Measurements from ENCODE around the gene SYT14.
"Not testable (repeated sequence)": the region's sequence is repeated elsewhere in the genome, so short reads cannot be mapped to it uniquely, and the experiment has no call there.

SYT14 gene

GRCh38 chr1:209912306-209912705, 25.7 kb upstream of the SYT14 start:
- H3K9ac ChIP-seq = no peak overlapping the region
- H3K4me1 ChIP-seq (ENCODE audit: low read depth, poor library complexity, severe bottlenecking) = no peaks in the 10 kb centered on the region
- no peak overlapping the region for H3K27ac ChIP-seq
- H4K20me1 ChIP-seq (ENCODE audit: insufficient read depth) = no peaks in the 10 kb centered on the region
- H3K4me2 ChIP-seq = no peak overlapping the region
- TF ChIP-seq, protein P1, sequence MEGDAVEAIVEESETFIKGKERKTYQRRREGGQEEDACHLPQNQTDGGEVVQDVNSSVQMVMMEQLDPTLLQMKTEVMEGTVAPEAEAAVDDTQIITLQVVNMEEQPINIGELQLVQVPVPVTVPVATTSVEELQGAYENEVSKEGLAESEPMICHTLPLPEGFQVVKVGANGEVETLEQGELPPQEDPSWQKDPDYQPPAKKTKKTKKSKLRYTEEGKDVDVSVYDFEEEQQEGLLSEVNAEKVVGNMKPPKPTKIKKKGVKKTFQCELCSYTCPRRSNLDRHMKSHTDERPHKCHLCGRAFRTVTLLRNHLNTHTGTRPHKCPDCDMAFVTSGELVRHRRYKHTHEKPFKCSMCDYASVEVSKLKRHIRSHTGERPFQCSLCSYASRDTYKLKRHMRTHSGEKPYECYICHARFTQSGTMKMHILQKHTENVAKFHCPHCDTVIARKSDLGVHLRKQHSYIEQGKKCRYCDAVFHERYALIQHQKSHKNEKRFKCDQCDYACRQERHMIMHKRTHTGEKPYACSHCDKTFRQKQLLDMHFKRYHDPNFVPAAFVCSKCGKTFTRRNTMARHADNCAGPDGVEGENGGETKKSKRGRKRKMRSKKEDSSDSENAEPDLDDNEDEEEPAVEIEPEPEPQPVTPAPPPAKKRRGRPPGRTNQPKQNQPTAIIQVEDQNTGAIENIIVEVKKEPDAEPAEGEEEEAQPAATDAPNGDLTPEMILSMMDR (conservative IDR thresholded peaks at IDR 0.05; ENCODE audit: low read depth, low read length) = no peak
- H3K79me2 ChIP-seq (ENCODE audit: insufficient read depth, low read depth) = no peaks in the 10 kb centered on the region
- no peaks in the 10 kb centered on the region for H3K36me3 ChIP-seq (ENCODE audit: insufficient read depth)
- H2AFZ ChIP-seq (ENCODE audit: low read depth) = no peak overlapping the region
- H3K27me3 ChIP-seq (ENCODE audit: insufficient read depth, low read depth) = no peaks in the 10 kb centered on the region
- no peak overlapping the region for H3K4me3 ChIP-seq (IDR thresholded peaks at IDR 0.05; ENCODE audit: insufficient read depth, low read depth, low read length)

GRCh38 chr1:209919637-209920036, 18.4 kb upstream of the SYT14 start:
- H3K4me1 ChIP-seq (ENCODE audit: low read depth, poor library complexity, severe bottlenecking); H3K27me3 ChIP-seq (ENCODE audit: insufficient read depth, low read depth); H3K79me2 ChIP-seq (ENCODE audit: insufficient read depth, low read depth); H3K36me3 ChIP-seq (ENCODE audit: insufficient read depth); H3K4me2 ChIP-seq; H3K4me3 ChIP-seq (IDR thresholded peaks at IDR 0.05; ENCODE audit: insufficient read depth, low read depth, low read length); H2AFZ ChIP-seq (ENCODE audit: low read depth); H3K9ac ChIP-seq; H4K20me1 ChIP-seq (ENCODE audit: insufficient read depth); H3K27ac ChIP-seq: not testable (repeated sequence)

DNA sequence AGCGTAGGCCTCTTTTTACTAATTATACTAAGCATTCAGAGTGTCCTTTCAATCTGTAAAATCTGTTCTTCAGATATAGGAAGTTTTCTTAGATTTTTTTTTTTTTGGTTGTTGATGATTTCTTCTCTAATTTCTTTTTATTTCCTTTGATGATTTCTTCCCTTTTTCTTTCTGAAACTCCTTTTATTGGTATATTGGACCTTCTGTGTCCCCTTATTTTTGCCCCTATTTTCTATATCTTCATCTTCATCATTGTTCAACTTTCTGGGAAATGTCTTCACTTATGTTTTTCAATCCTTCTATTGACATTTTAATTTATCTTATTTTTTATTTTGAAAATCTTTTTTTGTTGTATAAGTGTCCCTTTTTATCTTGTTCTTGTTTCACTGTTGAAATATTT, 17.2 kb upstream of the SYT14 start:
- Histone ChIP-seq H3K9ac (no peak overlapping the region), H3K4me2 (no peak overlapping the region), H2AFZ (ENCODE audit: low read depth) (no peak overlapping the region), H3K36me3 (ENCODE audit: insufficient read depth) (no peaks in the 10 kb centered on the region), H3K27ac (no peak overlapping the region), H3K79me2 (ENCODE audit: insufficient read depth, low read depth) (no peaks in the 10 kb centered on the region), H3K4me3 (IDR thresholded peaks at IDR 0.05; ENCODE audit: insufficient read depth, low read depth, low read length) (no peak overlapping the region), H4K20me1 (ENCODE audit: insufficient read depth) (no peaks in the 10 kb centered on the region), H3K27me3 (ENCODE audit: insufficient read depth, low read depth) (no peaks in the 10 kb centered on the region), H3K4me1 (ENCODE audit: low read depth, poor library complexity, severe bottlenecking) (peaks cover under 1% of the 10 kb centered on the region)
- TF ChIP-seq, protein P1 (conservative IDR thresholded peaks at IDR 0.05; ENCODE audit: low read depth, low read length) = no peak

- Histone ChIP-seq H3K36me3 (ENCODE audit: insufficient read depth) (no peaks in the 10 kb centered on the region), H3K27me3 (ENCODE audit: insufficient read depth, low read depth) (no peaks in the 10 kb centered on the region), H3K9ac (no peak overlapping the region), H3K4me3 (IDR thresholded peaks at IDR 0.05; ENCODE audit: insufficient read depth, low read depth, low read length) (no peak overlapping the region), H2AFZ (ENCODE audit: low read depth) (no peak overlapping the region), H3K4me2 (no peak overlapping the region), H3K79me2 (ENCODE audit: insufficient read depth, low read depth) (no peaks in the 10 kb centered on the region), H3K4me1 (ENCODE audit: low read depth, poor library complexity, severe bottlenecking) (peaks cover 6% of the 10 kb centered on the region), H3K27ac (no peak overlapping the region), H4K20me1 (ENCODE audit: insufficient read depth) (no peaks in the 10 kb centered on the region)
- TF ChIP-seq, protein P1 (conservative IDR thresholded peaks at IDR 0.05; ENCODE audit: low read depth, low read length) = no peak
Measured at GRCh38 chr1:209924390-209924789, 13.6 kb upstream of the SYT14 start.

DNA sequence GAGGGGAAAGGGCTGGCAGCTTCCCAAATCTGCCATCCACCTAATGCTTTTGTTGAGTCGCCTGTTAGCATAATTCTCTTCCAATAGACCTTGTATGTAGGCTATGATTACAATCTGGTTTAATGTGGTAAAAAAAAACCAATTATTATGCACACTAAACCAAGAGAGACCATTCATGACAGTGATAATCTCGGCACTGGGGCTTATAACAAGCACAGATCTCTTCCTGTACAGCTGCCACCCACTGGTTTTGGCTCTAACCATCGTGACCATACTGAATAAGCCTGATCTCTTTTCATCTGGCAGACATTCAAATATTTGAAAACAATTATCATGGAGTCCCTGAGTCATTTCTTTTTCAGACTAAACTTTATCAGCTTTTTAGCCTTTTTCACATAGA, 12.0 kb upstream of the SYT14 start:
- no peak overlapping the region for H3K27ac ChIP-seq

More for the DNA sequence above, 12.0 kb upstream of the SYT14 start:
- 0 out of 2 replicates have a peak overlapping the region, but pooled peaks have one; percentile 2 for H3K4me2 ChIP-seq
- TF ChIP-seq, protein P1 (conservative IDR thresholded peaks at IDR 0.05; ENCODE audit: low read depth, low read length) = no peak
- peaks cover 6% of the 10 kb centered on the region for H3K4me1 ChIP-seq (ENCODE audit: low read depth, poor library complexity, severe bottlenecking)
- no peaks in the 10 kb centered on the region for H3K79me2 ChIP-seq (ENCODE audit: insufficient read depth, low read depth)
- H3K36me3 ChIP-seq (ENCODE audit: insufficient read depth) = no peaks in the 10 kb centered on the region
- H3K4me3 ChIP-seq (IDR thresholded peaks at IDR 0.05; ENCODE audit: insufficient read depth, low read depth, low read length) = no peak overlapping the region
- H3K27me3 ChIP-seq (ENCODE audit: insufficient read depth, low read depth) = no peaks in the 10 kb centered on the region
- H4K20me1 ChIP-seq (ENCODE audit: insufficient read depth) = no peaks in the 10 kb centered on the region
- H3K9ac ChIP-seq = no peak overlapping the region
- H2AFZ ChIP-seq (ENCODE audit: low read depth) = no peak overlapping the region

All from KMS-11 (cell line).